VCaP (cell line): ENCODE data around the gene SLC43A1.
A peak's percentile ranks its signal among the peaks of the same experiment; 100 is the strongest.

Experiments used
- H3K27ac ChIP-seq: fragments of 450-650 bp; 2 replicates; pipeline ENCODE4 v1.5.1; 2017
- TF ChIP-seq, protein P1 (sequence below): fragments of 450-650 bp; conservative IDR thresholded peaks from 2 replicates; pipeline ENCODE4 v1.5.1; 2017; ENCODE audit warnings: mild to moderate bottlenecking, moderate library complexity

The SLC43A1 gene

DNA sequence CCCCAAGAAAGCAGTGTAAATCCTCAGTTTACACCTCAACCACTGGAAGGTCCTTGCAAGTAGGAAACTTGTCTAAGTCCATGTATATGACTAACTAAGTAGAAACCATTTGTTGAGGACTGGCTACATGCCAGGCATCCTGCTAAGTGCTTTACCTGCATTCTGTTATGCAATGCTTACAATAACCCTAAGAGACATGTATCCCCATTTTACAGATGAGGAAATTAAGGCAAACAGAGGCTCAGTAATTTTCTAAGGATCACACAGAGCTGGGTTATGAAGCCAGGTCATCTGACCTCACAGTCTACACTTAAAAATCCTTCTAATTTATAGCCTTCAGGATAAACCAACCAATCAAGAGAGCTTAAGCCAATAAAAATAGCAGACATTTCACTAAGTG, 13.5 kb upstream of the SLC43A1 start:
- no peak overlapping the region for H3K27ac ChIP-seq
- TF ChIP-seq, protein P1, sequence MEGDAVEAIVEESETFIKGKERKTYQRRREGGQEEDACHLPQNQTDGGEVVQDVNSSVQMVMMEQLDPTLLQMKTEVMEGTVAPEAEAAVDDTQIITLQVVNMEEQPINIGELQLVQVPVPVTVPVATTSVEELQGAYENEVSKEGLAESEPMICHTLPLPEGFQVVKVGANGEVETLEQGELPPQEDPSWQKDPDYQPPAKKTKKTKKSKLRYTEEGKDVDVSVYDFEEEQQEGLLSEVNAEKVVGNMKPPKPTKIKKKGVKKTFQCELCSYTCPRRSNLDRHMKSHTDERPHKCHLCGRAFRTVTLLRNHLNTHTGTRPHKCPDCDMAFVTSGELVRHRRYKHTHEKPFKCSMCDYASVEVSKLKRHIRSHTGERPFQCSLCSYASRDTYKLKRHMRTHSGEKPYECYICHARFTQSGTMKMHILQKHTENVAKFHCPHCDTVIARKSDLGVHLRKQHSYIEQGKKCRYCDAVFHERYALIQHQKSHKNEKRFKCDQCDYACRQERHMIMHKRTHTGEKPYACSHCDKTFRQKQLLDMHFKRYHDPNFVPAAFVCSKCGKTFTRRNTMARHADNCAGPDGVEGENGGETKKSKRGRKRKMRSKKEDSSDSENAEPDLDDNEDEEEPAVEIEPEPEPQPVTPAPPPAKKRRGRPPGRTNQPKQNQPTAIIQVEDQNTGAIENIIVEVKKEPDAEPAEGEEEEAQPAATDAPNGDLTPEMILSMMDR = no peak

DNA sequence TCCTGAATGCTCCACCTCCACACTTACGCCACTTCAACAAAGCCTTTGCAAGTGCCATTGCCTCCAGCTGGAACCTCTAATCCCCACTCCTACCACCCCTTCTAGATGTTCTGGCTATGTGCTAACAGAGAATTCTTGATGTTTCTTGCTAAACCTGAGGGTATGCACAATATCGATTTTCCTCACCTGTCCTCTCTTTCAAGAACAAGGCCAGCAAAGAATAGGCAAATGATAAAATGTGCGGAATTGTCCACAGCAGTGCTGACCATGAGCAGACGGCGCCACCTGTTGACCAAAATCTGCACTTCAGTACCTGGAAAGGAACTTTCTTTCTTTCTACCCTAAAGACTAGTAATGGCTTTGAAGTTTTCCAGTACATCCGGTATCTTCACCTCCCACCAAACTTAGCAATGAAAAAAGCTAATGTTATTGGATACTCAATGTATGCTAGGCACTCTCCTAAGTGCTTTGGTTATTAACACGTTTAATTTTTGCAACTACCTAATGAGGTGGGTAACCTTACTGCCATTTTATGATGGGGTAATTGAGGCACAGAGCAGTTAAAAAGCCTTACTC, 11.6 kb upstream of the SLC43A1 start:
- no peak overlapping the region for H3K27ac ChIP-seq

DNA sequence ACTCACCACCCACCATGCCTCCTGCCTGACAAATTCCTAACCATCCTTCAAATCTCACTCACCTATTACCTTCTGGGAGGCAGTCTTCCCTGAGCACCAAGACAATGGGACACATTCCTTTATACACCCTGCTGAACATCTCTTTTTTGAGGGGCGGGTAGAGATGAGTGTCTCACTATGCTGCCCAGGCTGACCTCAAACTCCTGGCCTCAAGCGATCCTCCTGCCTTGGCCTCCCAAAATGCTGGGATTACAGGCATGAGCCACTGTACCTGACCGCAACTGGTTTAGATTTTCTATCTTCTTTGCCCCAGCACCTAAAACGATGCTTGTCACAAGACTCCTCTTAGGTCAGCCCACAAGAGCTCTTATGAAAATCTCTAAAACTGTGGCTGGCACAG, 7.9 kb upstream of the SLC43A1 start:
- H3K27ac ChIP-seq = no peak overlapping the region
- TF ChIP-seq, protein P1 = no peak

More for the DNA sequence above, 11.6 kb upstream of the SLC43A1 start:
- TF ChIP-seq, protein P1 = peak; percentile 97

DNA sequence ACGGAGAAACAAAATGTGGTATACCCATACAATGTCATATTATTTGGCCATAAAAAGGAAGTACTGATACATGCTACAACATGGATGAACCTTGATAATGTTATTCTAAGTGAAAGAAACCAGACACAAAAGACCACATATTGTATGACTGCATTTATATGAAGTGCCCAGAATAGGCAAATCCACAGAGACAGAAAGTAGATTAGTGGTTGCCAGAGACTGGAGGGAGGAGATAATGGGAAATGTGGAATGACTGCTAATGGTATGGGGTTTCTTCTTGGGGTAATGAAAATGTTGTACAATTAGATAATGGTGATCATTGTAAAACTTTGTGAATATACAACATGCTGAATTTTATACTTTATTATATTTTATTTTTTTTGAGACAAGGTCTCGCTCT, 5.6 kb upstream of the SLC43A1 start:
- H3K27ac ChIP-seq = no peak overlapping the region
- TF ChIP-seq, protein P1 = no peak

DNA sequence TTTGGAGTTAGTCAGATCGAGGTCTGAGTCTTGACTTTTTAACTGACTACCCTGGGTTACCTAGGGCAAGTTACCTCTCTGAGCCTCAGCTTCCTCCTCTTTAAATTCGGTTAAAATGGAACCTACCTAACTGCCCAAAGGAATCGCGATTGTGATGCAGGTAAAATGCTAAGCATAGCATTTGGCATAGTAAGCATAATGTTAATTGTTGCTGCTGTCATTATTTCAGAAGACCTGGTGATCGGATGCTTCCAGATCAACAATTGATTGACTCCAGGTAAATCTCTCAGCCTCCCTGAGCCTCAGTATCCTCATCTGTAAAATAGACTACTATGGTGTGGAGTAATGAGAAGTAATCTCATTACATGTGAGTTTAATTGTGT, 550 bp upstream of the SLC43A1 start:
- TF ChIP-seq, protein P1 = no peak
- H3K27ac ChIP-seq = peak overlapping the region; percentile 73; the same call in 1 of the 2 replicates

DNA sequence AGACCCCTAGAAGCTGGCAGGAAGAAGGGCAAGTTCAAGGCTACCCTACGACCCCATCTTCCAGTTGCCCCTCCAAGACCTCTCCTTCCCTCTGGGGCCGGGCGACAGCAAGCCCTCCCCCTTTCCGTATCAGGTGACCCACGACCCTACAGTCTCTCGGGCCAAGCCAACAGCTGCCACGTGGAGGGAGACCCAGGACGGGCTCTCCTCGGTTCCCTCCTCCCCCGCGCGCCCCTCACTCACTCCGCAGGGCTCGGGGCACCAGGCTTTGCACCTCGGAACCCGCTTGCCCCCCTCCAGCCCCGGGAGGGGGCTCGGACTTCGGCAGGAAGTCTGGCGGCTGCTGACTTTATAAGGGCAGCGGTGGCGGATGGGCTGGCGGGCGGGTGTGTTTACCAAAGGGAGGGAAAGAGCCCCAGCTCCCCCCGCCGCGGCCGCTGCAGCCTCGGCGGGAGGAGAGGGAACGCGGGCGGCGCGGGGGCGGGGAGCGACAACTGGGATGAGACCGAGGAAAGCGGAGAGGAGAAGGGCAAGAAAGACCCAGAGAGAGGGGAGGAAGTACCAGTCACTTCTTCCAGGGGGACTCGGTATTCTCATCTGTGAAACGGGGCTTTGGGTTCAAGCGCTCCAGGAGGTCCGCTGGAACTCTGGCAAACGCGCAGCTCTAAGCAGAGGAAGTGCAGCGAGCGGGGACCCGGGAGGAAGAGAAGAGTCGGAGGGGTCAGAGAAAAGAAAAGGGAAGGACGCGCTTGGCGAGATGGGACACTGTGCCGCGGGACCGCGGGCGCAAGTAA, 767 bp downstream of the SLC43A1 start:
- peak overlapping the region; percentile 73 for H3K27ac ChIP-seq
- TF ChIP-seq, protein P1 = no peak

DNA sequence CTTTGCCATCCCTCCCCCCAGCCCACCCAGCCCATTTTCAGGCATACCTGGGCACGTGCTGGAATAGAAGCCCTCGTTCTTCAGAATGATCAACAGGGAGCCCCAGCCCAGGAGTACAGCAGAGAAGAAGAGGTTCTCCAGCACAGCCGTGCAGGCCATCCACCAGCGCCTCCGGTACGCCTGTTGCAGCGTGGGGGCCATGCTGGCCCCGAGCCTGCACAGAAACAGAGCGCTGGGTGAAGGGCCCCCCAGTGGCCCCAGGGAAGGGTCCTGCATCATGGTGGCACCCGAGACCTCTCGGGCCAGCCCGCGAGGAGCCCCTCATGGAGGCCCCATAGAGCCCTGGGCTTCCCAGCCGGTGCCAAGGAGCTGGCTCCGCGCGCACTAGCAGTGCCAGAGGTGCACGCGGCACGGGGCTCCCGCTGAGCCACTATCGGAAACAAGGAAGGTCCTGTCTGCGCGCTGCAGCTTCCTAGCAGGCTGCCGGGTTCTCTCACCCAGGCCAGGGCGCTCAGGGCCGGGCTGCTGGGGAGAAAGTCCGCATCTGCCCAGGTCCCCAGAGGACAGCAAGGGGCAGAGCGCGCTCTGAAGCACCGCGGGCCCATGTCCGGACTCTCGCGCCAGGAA, 1.5 kb downstream of the SLC43A1 start:
- TF ChIP-seq, protein P1 = no peak
- H3K27ac ChIP-seq = peak overlapping the region; percentile 73
